A172 (cell line): Measurements from ENCODE around the gene HOXD13. TPM values are rescaled to one million over a fixed set of nuclear protein-coding genes. Genes with fewer than 3 reads are reported as not detected.

ENCODE experiments used
- DNase-seq: peaks from one replicate; pipeline ENCODE4 v3.0.0-alpha.2; 2015; ENCODE audit warnings: low spot score
- total RNA-seq: library from RNA; depleted of rRNA; stranded (reverse); fragments of >200 nt; shearing (Covaris generic); gene quantifications from 2 replicates; pipeline ENCODE4 v1.2.3, GENCODE V29; 2014

The HOXD13 gene
- total RNA-seq, 1 experiment from 2014 or later: 4.2 TPM

DNA sequence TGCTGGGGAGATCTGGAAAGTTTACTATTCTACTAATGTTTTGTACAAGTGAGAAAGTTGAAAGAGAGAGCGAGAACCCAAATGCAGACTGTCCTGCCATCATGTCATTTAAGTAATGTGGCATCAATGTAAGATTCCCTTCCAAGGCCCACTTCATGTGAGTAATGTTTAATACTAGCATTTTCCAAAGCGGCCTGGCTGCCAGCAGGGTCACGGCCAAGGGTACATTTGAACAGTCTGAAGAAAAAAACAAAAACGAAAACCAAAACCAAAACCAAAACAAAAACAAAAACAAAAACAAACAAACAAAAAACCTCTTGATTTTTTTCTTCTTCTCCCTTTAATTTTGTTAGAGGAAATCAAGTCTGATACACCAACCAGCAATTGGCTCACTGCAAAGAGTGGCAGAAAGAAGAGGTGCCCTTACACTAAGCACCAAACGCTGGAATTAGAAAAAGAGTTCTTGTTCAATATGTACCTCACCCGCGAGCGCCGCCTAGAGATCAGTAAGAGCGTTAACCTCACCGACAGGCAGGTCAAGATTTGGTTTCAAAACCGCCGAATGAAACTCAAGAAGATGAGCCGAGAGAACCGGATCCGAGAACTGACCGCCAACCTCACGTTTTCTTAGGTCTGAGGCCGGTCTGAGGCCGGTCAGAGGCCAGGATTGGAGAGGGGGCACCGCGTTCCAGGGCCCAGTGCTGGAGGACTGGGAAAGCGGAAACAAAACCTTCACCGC, 26.2 kb downstream of the HOXD13 start:
- DNase-seq: no peak

DNA sequence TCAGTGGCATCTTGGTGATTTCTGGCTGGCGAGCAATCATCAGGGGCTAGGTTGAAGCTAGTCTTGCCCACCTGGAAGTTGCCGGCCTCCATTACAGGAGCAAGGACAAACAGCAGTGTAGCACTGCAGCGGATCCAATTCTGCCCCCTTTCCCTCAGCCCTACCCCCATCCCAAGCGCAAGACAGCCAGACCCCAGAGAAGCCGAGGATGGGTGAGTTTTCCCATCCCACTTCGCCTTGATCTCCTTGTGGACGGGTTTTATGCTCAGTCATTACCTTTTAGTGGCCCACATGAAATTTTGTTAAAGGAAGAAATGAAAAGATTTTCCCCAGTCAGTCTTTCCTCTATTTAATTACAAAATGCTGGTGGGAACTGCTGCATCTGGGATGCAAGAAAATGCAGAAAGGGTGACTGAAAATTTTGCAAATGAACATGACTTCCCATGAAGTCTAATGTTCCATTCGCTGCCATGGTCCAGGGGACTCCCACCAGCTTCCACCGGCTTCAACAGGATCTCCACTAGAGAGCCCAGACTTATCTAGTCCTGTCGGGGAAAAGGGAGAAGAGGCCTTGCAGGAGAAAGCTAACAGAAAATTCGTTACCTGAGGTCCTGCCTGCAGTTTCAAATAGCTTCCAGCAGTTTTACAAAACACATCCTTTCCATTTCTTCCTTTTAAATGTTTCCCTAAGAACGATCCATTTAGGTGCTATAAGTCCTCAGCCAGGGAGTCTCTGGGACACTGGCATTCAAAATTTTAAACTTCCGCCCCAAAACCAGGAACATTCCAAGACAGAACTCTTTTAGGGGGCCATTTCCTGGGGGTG, 28.1 kb downstream of the HOXD13 start:
- DNase-seq: no peak

DNA sequence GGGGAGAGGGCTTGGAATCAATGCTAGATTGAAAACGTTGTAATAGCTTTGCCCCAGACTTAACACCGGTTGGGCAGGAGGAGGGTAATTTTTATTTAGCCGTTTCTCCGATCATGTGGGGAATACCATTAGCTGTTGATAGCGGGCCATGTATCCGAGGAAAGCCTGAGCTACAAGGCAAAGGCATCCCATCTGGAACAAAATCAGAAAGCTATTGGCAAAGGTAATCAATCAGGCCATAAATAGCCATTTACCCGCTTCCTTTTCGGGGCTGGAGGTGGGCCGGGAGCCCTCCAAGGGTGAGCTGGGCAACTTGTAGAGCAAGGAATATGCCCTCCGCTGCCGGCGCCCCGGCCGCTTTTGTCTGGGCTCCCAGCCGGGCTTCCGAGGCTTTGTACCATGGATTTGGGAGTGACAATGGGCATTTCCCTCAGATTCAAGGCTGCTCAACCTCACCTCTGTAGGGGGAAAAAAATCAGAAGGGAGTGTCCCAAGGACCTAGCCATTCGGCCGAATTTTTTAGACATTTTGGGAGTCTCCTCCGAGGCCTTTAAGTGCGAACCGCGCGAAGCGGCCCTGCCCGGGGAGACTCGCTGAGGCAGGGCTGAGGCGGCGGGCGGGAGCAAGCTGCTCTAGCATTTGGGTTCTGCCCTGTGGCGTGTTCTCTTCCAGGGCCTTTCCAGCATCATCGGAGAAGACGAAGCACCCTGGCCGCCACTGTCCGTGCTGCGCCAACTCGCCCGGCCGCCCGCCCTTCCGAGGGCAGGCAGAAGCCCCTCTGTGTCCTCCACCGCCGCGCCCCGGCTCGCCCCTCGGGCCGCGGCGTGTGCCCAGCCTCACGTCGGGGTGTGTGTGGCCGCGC, 28.9 kb downstream of the HOXD13 start:
- DNase-seq: no peak

DNA sequence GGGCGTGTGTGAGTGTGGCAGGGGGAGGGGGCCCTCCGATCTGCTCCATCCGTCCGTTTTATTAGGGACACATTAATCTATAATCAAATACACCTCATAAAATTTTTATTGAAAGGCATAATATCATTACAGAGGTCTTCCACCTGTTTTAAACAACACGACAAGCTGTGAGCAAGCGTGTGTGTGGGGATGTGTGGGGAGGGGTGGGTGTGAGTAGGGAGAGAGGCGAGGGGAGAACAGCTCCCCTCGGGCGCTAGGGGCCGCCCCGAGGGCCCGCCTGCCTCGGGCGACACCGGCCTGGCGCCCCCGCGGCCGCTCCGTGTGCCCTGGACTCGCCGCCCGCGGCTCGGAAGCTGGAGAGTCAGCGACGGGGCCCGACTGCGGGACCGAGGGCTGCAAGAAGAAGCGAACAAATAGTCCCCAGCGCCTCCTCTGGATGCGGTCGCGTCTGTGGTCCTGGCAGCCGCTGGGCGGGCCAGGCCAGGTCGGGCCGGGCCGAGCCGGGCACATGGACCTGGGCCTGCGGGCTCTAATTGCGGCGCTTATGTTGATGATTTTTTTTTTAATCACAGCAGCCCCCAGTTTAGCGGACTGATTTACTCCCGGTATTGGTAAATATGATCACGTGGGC, 29.6 kb downstream of the HOXD13 start:
- DNase-seq: no peak

DNA sequence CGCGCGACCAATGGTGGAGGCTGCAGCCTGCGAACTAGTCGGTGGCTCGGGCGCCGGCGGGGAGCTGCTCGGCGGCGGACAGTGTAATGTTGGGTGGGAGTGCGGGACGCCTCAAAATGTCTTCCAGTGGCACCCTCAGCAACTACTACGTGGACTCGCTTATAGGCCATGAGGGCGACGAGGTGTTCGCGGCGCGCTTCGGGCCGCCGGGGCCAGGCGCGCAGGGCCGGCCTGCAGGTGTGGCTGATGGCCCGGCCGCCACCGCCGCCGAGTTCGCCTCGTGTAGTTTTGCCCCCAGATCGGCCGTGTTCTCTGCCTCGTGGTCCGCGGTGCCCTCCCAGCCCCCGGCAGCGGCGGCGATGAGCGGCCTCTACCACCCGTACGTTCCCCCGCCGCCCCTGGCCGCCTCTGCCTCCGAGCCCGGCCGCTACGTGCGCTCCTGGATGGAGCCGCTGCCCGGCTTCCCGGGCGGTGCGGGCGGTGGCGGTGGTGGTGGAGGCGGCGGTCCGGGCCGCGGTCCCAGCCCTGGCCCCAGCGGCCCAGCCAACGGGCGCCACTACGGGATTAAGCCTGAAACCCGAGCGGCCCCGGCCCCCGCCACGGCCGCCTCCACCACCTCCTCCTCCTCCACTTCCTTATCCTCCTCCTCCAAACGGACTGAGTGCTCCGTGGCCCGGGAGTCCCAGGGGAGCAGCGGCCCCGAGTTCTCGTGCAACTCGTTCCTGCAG, 30.3 kb downstream of the HOXD13 start, which contains the start of gene HOXD9:
TSS of gene HOXD9 (plus strand) at position 37 of the 728 bp plus-strand sequence. CDS start at position 87, 50 bp downstream.
- no peak for DNase-seq

DNA sequence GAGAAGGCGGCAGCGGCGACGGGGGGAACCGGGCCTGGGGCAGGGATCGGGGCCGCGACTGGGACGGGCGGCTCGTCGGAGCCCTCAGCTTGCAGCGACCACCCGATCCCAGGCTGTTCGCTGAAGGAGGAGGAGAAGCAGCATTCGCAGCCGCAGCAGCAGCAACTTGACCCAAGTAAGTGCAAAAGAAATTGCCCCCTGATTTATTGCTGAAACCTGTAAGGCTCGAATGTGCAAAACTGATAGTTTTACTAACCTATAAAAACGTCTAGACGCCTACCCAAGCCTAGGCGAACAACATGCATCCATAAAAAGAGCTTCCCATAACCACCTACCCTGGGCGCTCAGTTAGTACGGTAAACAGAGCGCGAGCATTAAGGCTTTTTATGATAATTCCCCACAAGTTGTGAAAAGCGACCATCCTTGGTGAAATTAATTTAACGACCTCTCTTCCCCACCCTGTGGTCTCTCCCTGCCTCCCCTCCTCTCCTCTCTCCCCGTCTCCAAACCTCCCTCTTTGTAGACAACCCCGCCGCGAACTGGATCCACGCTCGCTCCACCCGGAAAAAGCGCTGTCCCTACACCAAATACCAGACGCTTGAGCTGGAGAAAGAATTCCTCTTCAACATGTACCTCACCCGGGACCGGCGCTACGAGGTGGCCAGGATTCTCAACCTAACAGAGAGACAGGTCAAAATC, 31.0 kb downstream of the HOXD13 start:
- DNase-seq: no peak

DNA sequence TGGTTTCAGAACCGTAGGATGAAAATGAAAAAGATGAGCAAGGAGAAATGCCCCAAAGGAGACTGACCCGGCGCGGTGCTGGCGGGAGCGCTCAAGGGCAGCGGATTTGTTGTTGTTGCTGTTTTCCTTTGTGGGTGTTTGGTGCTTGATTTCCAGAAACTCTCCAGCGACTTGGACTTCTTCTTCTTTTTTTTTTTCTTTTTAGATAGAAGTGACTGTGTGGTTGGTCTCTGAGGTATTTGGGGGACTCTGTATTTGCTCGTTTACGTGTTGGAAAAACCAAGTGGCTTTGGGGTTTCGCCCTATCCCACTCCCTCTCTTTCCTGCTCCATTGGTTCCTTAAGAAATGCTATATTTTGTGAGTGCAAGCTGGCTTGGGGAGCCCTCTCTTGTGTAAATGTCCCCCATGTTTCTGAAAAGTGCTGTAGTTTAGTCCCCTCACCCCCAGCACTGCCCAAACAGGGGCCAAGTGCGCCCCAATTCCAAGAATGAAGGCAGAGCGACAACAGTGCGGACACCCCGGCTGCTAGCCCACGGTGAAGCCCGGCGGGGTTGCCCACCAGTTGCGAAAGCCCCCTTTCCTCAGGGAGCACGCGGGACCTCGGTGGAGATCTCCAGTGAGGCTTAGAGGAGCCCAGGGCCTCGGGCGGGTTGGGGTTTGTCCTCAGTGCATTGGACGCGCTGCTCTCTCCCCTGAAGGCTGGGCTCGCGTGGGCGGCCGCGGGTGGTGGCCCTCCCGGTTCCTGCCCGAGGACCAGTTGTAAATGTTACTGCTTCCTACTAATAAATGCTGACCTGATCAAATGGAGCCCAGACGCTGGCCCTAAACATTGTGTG, 31.8 kb downstream of the HOXD13 start:
- DNase-seq: no peak

DNA sequence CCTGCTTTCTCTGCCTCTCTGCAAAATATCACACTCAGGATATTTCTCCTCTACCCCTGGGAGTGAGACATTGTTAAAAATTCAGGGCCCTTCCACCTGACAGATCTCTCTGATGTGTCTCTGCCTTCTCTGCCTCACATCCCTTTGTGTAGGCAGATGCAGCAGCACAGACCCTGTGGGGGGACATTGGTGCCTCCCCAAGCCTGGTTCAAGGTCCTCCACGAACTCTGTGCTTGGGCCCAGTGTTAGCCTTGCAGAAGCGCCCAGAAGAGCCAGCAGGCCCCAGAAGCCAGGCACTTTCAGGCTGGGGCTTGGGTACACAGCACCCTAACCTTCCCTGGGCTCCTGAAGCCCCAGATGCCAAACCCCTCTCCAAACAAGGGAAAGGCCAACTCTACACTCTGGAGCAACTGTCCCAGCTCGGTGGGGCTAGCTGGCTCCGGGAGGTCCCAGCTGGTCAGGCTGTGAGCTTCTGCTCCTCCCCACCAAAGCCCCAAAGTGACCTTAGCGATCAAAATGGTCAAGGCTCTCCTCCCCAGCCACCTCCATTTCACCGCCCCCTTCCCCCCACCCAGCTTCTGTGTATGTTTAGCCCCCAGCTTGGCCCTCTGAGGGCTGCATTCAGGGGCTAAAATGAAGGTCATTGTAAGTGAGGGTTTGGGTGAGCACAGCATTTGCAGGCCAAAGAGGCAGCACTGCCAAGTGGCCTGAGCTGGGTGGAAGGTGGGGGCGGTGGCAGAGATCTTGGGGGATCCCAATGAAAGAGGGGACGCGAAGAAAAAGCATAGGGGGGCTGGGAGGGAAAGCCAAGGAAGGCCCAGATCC, 32.6 kb downstream of the HOXD13 start:
- DNase-seq: no peak

DNA sequence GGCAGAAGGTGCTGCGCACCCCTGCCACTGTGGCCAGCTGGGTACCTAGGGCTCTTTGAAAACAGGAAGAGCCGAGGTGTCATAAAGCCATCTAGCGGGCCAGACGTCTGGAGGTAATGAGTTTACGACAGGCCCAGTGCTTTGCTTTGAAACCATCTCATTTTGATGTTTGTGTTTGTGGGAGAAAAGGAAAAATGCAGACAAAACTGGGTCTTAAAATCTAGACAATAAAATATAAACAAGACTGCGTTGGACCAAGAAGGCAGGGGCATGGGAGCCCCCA, 33.2 kb downstream of the HOXD13 start:
- no peak for DNase-seq

DNA sequence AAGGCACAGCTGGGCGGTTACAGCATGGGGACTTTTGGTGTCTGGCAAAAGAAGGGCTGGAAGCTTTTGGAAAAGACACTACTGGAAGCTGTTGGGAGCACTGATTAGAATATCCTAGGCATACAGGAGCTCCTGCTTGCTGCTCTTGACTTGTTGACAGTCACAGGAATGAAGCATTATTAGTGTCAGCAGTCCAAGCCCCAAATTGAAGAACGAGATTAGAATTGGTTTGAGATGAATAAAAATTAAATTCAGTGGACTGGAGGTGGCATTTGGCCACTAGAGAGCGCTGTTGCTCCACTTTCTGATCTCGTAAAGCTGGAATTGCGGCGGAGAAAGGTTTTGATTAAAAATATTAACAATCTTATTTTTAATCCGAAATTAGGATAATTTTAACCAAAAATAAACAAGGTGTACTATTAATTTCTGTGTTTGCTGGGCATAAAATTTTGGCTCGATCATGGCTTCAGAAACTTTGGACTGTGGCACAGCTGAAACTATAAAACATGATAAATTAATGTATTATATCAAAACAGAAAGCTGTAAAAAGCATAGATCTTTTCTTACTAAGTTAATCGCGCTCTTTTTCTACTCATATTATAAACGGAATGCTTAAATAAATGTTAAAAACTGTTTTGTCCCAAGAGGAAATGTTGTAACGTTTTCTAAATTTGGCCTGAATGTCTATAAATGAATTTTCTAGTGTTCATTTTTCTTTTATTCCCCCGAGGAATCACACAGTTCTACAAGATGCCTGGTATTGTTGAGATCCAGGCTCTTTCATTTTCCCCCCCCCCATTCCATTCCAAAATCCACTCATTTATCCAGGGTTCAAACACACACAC, 34.6 kb downstream of the HOXD13 start:
- peak; percentile 53 for DNase-seq

DNA sequence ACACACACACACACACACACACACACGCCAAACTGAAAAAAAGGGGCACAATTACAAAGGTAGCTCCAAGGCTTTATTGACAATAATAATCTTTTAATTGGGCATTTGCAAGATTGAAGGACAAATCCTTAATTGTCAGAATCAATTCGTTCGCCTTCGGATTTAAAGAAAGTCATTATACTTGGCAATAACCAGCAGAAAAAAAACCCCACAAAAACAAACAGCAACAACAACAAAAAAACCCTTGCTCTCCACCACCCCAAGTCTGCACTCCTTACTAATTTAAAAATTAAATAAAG, 35.2 kb downstream of the HOXD13 start:
- DNase-seq: no peak

DNA sequence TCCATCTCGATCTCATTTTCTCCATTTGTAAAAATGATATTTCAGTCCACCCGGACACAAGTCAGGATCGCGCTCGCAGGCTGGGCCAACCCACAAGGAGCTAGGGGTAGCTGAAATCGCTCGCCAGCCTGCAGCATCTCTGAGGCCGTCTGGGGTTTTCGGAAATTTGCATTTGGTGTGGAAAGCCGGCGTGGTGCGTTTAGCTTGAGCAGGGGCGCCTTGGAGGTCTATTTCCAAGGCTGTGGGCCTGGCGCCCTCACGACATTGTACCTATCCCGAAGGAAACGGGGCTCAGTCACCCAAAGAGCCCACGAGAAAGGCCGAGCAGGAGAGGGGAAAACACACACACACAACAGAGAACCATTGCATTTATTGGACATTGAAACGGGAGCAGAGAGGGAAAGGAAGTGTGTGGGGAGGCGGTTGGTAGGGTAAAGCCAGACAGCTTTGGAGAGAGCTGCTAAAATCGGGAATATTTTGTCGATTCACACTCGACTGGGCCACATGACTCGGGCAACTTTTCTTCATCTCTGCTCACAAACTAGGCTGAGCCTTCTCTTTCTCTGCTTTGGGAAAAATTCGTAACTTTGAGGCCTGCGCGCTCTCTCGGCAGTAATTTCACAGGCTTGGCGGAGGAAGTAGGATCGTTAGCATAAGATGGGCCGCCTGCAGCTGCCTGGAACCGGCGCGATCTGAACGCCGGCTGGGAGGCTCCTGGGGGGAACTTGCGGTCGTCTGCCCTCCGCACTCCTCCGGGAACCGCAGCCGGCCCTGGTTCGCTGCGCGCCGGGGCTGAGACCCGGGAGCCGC, 35.9 kb downstream of the HOXD13 start:
- DNase-seq: no peak

DNA sequence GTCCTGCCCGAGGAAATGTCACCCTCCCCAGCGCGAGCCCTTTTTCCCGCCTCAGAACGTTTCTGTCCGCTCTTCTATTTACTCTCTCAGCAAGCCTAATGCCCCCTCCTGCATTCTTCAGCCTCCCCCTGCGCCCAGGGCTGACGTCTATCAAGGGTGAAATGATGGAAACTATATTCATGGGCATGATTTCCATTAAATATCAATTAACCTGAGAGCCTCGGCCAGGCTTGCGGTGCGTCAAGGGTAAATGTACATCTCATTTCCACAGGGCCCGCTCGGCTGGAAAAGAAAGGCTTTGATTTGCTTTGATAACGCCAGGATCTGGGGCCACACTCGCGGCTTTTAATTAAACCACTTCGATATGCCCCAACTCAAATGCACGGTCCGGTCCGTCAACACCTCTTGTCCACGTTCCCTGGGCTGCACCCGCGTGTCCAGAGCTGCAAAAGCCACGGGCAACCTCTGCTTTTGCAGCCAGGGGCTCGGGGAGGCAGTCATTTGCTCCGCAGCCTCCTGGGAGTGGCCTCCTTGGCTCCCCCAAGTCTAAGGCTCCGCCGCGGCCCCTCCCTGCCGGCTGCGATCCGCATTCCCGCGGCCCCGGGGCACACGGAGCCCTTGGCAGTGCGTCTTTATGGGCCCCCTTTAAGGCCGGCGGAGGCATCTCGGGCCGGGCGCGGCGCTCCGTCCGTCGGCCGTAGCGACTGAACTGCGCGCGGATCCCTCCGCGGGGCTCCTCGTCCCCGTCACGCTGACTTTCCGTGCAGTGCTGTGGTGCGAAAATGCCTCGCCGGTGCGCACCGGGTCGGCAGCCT, 36.7 kb downstream of the HOXD13 start, which contains the start of gene HOXD8:
TSS of gene HOXD8 (plus strand) at position 724 of the 815 bp plus-strand sequence. CDS start 662 bp downstream, outside the sequence.
- DNase-seq: peak; percentile 32

DNA sequence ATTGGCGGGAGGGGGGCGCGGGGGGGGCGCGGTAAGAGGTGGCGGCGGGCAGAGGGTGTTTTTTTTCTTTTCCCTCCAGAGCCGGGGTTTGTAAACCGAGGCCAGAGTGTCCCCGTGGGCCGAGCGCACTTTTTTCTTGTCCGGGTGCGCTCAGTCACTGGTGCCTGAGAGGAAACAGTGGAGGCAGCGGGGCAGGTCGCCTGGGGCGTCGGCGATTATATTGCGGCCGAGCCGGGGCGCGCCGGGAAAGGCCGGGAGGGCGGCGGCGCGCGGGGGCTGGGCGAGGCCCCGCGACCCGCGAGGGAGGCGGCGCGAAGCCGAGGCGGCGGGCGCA, 37.3 kb downstream of the HOXD13 start:
- peak; percentile 14 for DNase-seq

DNA sequence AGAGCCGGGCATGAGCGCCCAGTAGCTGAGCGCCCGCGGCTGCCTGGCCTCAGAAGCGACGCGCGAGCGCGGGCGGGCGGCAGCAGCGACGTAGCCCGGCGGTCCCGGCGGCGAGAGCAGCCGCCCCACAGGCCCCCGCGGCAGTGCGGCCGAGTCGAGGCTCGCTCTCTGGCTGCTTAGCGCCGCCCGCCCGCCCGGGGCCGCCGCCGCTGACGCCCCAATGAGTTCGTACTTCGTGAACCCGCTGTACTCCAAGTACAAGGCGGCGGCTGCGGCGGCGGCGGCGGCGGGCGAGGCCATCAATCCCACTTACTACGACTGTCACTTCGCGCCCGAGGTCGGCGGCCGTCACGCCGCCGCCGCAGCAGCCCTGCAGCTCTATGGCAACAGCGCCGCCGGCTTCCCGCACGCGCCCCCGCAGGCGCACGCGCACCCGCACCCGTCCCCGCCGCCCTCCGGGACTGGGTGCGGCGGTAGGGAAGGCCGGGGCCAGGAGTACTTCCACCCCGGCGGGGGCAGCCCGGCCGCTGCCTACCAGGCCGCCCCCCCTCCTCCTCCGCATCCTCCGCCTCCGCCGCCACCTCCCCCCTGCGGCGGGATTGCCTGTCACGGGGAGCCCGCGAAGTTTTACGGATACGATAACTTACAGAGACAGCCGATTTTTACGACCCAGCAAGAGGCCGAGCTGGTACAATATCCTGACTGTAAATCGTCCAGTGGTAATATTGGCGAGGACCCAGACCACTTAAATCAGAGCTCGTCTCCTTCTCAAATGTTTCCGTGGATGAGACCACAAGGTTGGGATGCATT, 37.8 kb downstream of the HOXD13 start:
- DNase-seq: peak; percentile 53
